NCI-H2029 treated with DMSO at 0.1 percent for 48 hours (cell line): Measurements from ENCODE around the gene CLIC4.

ENCODE experiments used
- DNase-seq: peaks from one replicate; lab custom pipeline; 2025; lab: John Stamatoyannopoulos, UW

The CLIC4 gene

GRCh38 chr1:24859063-24860010 lies 114.1 kb downstream of the CLIC4 start:
- DNase-seq = no peak

GRCh38 chr1:24860841-24861240 lies 115.6 kb downstream of the CLIC4 start:
- DNase-seq = no peak

DNA sequence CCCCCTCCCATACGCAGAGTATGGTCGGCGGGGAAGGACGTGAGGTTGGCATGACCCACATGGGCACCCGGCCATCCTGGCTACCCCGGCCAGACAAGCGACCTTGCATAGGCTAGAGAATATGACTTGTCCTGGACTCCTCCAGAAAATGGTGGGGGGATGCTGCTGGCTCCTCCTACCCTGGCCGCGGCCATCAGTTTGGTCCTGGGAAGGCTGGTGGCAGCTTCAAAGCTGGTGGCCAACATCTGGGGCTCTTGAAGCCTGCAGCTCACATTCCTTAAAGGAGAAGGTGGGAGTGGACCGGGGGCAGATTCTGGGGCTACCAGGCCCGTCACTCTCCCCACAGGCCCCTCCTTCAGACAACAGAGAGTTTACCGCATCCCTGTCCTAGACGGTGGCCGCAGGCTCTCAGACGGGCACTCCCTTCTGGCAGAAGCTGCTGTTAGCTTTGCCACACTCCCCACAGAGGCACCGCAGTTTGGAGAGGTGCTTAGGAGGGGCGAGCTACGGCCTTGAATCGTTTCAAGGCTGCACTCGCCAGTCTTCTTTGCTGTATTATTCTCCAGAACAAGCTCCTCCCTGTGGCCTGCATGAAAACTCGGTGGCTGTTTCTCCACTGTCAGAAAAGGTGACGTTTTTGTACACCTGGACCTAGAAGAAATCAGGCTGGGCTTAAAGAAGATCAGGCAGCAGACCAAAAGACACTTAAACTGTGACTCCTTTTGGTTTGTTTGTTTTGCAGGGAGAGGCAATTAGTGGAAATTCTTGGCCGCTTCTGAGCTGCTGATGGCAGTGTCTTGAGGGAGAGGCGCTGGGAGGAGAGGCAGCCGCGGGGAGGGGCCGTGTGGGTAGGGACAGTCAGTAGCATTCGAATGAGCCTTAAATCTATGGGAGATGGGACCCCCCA lies 116.8 kb downstream of the CLIC4 start:
- DNase-seq = no peak

DNA sequence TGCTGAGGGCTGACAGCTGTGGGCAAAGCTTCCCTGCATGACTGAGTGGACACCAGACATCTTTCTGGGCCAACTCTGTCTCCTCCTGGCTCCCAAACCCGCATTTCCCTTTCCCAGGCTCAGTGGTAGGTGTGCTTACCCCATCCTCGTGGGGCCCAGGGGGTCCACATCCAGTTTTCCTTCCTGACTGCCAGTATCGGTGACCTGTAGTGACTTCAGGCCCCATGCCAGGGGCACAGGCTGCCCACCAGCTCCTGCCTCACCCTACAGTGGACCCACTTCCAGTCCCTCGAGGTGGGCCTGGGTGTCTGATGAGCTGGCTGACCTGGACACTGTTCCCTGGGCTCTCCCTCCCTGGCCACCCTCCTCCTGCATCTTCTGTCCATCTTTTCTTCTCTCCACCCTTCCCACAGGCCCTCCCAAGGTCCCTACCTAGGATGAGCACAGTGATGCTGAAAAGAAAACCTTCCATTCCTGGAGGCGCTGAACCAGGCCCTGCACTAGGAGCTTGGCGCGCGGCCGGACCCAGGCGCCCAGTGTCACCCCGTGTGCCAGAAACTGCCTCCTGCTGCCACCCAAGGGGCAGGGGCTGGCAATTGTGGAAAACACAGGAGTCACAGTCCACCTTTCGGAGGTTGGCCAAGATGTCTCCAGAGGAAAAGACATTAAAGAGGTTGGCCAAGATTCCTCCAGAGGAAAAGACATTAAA lies 117.7 kb downstream of the CLIC4 start:
- DNase-seq = no peak

DNA sequence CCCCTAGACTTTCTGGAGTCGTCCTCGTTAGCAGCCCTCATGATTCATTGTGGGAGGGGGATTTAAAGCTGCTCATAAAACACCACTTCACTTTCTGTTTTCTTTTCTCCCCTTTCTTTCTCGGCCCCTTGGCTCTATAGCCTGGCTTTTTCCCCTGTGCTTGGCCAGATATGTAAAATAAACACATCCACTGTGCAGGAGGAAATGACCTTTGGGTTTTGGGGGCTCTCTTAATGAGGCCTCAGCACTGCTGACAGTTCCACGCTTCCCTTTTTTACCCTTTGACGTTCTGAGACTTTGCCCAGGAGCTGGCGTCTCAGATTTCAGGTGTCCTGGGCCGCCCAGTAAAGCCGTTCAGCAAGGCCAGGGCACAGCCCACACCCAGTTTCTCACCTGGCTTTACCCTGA lies 119.1 kb downstream of the CLIC4 start:
- DNase-seq = no peak

GRCh38 chr1:24865168-24865567 lies 119.9 kb downstream of the CLIC4 start:
- no peak for DNase-seq

GRCh38 chr1:24865587-24865986 lies 120.3 kb downstream of the CLIC4 start:
- DNase-seq = no peak

- DNase-seq = no peak
Observed at GRCh38 chr1:24866211-24867083, 121.2 kb downstream of the CLIC4 start.

- no peak for DNase-seq
Observed at GRCh38 chr1:24867084-24867870, 122.0 kb downstream of the CLIC4 start.

DNA sequence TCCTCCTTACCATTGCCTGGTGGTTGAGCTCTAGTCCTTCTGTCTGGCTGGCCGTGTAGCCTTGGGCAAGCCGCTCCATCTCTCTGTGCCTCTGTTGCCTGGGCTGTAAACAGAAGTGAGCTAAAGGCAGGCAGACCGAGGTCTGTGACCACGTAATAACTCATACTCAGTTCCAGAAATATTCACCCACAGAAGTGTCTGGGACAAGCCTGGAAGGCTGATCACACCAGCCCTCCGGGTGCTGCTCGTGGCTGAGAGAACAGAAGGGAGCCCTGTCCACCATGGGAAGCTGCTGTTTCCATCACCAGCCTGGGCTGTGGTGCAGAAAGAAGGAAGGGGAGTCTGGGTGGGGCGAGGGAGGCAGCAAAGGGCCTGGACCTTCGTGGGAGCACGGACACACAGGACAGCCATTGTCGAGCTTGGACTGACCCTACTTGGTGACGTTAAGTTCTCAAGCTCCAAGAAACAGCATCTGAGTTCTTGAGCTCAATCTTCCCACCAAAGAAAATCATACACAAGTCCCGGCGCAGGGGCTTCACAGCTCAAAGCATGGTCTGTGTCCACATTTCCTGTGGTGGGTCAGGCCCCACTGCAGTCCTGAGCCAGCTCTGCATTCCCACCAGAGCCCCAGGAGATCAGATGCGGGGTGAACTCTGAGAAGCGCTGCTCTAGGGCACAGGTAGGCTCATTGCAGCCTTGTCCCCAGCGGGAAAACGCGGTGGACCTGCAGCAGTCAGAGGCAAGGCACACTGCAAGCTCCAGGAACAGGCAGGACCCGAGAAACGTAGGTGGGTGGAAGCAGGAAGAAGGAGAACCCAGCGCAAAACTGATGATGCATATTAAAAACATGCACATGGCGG lies 123.0 kb downstream of the CLIC4 start:
- no peak for DNase-seq

GRCh38 chr1:24870551-24871195 lies 125.4 kb downstream of the CLIC4 start:
- DNase-seq = no peak

DNA sequence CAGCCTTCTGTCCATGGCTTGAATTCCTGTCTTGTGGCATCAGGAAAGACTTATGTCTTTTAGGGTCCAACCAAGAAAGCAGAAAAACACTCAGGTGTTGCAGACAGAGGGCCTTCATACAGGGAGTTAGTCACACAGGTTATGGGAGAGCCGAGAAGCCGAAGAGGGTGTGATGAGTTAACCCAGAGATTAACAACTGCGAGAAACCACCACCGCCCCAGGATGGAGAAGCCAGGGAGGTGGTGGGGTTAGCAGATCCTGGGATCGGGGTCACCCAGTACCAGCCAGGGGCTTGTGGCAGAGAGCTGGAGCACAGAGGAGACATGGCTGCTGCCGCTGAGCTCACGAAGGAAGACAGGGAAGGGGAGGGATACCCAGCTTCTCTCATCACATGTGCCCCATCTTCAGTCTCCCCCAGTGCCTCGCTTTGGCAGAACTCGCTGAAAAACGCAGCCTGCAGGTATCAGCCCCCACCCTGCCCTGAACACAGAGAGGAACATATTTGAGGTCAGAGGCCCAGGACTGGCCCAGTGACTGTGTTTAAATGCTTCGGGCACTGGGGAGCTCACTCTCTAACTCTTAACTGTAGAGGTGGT lies 126.2 kb downstream of the CLIC4 start:
- no peak for DNase-seq

DNA sequence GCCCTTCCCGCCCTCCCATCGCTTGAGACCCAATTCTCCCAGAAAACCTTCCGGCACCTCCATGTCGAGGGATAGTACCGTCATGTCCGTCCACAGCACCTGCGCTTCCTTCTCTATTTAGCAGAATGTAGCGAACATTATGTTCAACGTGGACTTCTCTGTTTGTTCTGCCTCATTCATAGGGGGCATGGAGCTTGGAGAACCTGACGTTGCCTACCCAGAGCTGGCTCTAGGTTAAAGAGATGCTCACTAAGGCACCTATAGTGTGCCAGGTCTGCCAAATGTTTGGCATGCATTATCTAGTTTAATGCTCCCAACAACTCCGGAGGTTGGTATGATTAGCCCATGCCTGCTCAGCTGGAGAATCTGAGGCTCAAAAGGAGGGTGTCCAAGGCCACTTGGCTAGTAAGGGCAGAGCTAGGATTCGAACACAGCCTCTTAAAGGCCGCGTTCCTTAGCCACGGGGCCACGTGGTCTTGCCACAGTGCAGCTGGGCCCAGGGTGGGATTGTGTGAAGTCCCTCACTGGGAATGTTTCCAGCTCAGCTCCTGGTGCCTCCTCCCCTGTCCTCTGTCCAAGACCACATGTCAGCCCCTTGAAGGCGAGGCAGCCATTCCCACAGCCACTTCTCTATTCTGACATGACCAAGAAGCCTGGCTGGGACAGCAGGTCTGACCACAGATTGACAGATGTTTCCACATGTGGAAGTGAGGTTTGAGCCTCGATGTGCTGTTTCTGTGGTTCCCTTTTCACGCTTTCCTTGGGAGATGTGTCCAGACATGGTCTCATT lies 127.0 kb downstream of the CLIC4 start:
- no peak for DNase-seq

GRCh38 chr1:24873148-24873547 lies 127.9 kb downstream of the CLIC4 start:
- no peak for DNase-seq

DNA sequence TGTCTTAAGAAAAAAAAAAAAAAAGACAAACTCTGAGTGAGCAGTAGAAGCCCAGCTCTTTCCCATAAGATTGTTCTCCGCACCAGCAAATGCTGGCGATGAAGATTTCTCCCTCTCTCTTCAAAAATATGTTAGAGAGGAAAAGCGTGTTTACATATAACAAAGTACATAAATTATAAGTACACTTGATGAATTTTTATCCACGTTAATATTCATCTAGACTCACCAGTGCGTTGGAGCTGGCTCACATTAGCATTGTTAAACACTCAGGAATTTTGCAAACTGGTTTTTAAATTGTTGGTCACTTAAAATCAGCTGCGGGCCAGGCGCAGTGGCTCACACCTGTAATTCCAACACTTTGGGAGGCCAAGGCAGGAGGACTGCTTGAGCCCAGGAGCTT lies 128.8 kb downstream of the CLIC4 start:
- DNase-seq = no peak

DNA sequence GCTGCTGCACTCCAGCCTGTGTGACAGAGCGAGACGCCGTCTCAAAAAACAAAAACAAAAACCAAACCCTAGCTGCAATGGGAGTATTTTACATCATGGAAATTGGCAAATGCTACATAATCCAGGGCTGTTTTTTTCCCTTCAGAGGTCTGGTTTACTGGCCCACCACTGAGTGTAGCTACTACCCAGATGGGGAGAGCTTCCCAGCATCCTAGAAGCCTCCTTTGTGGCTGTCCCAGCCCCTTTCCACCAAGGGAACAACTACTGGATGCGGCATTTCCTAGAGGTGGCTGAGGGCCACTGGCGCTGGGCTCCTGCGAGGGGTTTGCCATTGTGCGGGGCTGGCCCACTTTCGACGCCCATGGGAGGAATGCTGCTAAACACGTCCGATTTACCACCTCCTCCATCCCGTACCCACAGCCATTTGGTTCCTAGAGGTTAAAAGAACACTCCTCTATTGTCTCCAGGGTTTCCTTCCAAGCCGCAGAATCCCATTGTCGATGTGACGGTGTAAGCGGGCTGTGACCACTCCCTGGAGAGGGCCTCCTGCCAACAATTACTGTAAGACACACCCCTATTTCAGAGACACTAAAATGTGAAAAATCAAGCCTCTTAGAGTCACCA lies 129.5 kb downstream of the CLIC4 start:
- DNase-seq = no peak

- no peak for DNase-seq
Observed at GRCh38 chr1:24875257-24875656, 130.0 kb downstream of the CLIC4 start.
